ENCODE results near the gene TCF7L1. TPM values are rescaled to one million over a fixed set of nuclear protein-coding genes. Genes with fewer than 3 reads are reported as not detected.
"Not testable (repeated sequence)": the region's sequence is repeated elsewhere in the genome, so short reads cannot be mapped to it uniquely, and the experiment has no call there.

Gene TCF7L1
- polyA plus RNA-seq, 1 experiment, result 3.2 TPM

DNA sequence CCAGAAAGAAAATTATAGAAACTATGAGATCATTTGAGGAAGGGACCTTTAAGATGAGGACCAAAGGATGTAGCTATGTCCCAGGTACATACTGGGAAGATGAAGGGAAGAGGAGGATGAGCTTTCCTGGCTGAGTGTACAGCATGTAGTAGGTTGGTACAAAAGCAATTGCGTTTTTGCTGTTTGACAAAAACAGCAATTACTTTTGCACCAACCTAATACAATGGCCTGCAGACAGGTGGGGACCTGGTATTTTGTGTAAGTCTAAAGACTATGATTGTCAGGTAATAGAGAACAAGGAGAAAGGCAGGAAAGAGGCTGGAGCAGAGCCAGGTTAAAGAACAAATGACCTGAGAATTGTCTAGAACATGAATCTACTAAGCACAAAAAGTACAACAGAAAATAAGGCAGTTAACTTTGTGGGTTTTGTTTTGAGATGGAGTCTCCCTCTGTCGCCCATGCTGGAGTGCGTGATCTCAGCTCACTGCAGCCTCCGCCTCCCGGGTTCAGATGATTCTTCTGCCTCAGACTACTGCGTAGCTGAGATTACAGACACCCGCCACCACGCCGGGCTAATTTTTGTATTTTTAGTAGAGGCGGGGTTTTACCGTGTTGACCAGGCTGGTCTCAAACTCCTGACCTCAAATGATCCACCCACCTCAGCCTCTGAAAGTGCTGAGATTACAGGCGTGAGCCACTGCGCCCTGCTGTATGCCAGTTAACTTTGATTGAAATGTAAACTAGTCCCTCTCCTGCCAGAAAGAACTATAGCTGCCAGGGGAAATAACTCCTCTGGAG is 197.8 kb downstream of the TCF7L1 start:
- ChIA-PET CTCF (interaction anchor here (0.6 kb wide), 1 partner anchor 210 kb away, joined by 3 read pairs; no protein-coding TSS in a partner anchor), POLR2A (no interaction called here)
- H3K4me3 ChIP-seq (ENCODE audit: low read depth, low read length), result no peak overlapping the region
- TF ChIP-seq, protein P1, sequence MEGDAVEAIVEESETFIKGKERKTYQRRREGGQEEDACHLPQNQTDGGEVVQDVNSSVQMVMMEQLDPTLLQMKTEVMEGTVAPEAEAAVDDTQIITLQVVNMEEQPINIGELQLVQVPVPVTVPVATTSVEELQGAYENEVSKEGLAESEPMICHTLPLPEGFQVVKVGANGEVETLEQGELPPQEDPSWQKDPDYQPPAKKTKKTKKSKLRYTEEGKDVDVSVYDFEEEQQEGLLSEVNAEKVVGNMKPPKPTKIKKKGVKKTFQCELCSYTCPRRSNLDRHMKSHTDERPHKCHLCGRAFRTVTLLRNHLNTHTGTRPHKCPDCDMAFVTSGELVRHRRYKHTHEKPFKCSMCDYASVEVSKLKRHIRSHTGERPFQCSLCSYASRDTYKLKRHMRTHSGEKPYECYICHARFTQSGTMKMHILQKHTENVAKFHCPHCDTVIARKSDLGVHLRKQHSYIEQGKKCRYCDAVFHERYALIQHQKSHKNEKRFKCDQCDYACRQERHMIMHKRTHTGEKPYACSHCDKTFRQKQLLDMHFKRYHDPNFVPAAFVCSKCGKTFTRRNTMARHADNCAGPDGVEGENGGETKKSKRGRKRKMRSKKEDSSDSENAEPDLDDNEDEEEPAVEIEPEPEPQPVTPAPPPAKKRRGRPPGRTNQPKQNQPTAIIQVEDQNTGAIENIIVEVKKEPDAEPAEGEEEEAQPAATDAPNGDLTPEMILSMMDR (IDR thresholded peaks at IDR 0.05; ENCODE audit: insufficient read depth, low read depth, low read length), result no peak
- no peaks in the 10 kb centered on the region for H3K36me3 ChIP-seq (ENCODE audit: control insufficient read depth, insufficient read depth, low read length)
- H3K27me3 ChIP-seq (ENCODE audit: control insufficient read depth, insufficient read depth, low read length), result no peaks in the 10 kb centered on the region
- DNase-seq (ENCODE audit: low read depth), result no peak

DNA sequence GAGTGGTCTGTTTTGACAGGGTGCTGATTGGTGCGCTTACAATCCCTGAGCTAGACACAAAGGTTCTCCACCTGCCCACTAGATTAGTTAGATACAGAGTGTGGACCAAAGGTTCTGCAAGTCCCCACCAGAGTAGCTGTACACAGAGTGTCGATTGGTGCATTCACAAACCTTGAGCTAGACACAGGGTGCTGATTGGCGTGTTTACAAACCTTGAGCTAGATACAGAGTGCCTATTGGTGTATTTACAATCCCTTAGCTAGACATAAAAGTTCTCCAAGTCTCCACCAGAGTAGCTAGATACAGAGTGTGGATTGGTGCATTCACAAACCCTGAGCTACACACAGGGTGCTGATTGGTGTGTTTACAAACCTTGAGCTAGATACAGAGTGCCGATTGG is 200.7 kb downstream of the TCF7L1 start:
- H3K27me3 ChIP-seq (ENCODE audit: control insufficient read depth, insufficient read depth, low read length); H3K4me3 ChIP-seq (ENCODE audit: low read depth, low read length); CTCF ChIA-PET; H3K36me3 ChIP-seq (ENCODE audit: control insufficient read depth, insufficient read depth, low read length); DNase-seq (ENCODE audit: low read depth); POLR2A ChIA-PET: not testable (repeated sequence)

DNA sequence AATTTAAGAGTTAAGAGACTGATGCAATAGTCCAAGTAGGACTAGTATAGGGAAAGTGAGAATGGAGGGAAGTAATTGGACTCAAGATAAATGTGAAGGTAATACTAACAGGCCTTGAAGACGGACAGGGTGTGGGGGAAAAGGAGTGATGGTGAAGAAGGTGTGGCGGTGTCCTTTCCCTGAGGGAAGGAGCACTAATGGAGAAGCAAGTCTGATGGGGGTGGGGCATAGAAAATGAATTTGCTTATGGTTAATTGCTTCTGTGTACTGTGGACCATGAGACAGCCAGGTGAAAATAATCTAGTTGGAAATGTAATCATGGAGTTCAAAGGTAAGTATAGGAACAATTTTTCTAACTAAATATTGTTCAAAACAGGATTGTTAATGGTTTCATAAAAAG is 201.7 kb downstream of the TCF7L1 start:
- POLR2A ChIA-PET, result no interaction called here
- Histone ChIP-seq H3K36me3 (ENCODE audit: control insufficient read depth, insufficient read depth, low read length) (no peaks in the 10 kb centered on the region), H3K27me3 (ENCODE audit: control insufficient read depth, insufficient read depth, low read length) (peaks cover 7% of the 10 kb centered on the region; the same call in 1 of the 2 replicates), H3K4me3 (ENCODE audit: low read depth, low read length) (no peak overlapping the region)
- CTCF ChIA-PET, result no interaction called here
- no peak for DNase-seq (ENCODE audit: low read depth)
- TF ChIP-seq, protein P1 (IDR thresholded peaks at IDR 0.05; ENCODE audit: insufficient read depth, low read depth, low read length), result no peak

DNA sequence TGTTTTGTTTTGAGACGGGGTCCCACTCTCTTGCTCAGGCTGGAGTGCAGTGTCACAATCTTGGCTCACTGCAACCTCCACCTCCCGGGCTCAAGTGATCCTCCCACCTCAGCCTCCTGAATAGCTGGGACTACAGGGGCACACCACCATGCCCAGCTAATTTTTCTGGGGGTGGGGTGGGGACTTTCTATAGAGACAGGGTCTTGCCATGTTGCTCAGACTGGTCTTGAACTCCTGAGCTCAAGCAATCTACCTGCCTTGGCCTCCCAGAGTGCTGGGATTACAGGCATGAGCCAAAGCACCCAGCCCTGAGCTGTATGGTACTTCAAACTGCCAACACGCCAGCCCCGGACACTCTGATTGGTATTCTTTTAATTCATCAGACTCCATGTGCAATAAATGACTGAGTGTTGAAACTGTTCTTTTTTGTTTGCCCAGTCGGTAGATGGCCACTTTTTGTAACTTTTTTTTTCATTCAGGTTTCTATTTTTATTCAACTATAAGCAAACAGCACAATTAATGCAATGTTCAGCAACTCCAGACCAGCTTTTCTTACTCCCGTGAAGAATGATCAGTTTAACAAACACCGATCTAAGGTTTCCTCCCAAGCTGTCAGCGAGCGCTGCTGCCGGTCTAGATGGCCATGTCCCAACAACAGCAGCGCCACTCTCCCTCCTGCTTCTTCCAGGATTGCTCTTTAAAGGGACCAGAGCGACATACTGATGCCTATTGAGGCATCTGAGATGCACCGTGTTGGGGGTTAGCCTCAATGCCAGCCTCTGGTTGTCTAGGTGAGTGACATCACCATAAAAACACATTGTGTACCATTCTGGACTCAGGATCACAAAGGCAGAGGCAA is 207.1 kb downstream of the TCF7L1 start:
- POLR2A ChIA-PET, result interaction anchor here (0.6 kb wide), 1 partner anchor 16 kb away, joined by 3 read pairs; no protein-coding TSS in a partner anchor
- peaks cover 7% of the 10 kb centered on the region; the same call in 1 of the 2 replicates for H3K27me3 ChIP-seq (ENCODE audit: control insufficient read depth, insufficient read depth, low read length)
- TF ChIP-seq, protein P1 (IDR thresholded peaks at IDR 0.05; ENCODE audit: insufficient read depth, low read depth, low read length), result no peak
- CTCF ChIA-PET, result interaction anchor here (0.9 kb wide), 1 partner anchor 22 kb away, joined by 3 read pairs; no protein-coding TSS in a partner anchor
- H3K4me3 ChIP-seq (ENCODE audit: low read depth, low read length), result no peak overlapping the region
- H3K36me3 ChIP-seq (ENCODE audit: control insufficient read depth, insufficient read depth, low read length), result peaks cover 9% of the 10 kb centered on the region
- no peak for DNase-seq (ENCODE audit: low read depth)

DNA sequence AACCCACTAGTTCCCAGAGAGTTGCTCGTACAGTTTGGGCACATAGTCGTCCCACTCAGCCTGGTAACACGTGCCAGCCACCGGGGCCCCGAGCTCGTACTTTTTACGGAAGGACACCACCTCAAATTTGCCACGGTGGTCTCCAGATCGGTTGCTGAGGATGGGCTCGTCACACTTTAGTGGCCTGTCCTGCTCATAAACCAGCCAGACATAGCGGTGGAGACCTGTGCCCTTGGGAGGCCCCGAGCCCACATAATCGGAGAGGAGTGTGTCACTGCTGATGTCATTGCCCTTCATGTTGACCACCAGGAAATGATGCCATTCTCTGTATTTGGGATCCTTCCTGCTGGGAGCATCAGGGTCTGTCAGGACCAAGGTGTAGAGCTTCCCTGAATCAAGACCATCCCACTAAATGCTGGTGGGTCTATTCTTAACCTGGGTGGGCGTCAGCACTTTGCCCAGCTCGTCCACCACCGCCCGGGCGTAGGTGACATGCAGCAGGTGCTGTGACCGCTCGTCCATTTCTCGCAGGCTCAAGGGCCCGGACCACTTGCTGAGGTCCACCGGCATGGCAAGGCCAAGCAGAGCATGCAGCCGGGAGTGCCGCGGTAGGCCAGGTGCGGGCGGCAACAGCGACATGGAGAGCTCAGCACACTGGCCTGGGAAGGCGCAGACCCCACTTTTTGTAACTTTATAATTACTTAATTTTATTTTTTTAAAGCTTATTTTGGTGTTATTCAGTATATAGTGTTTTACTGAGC is 208.3 kb downstream of the TCF7L1 start:
- Histone ChIP-seq H3K4me3 (ENCODE audit: low read depth, low read length) (no peak overlapping the region), H3K36me3 (ENCODE audit: control insufficient read depth, insufficient read depth, low read length) (peaks cover 17% of the 10 kb centered on the region), H3K27me3 (ENCODE audit: control insufficient read depth, insufficient read depth, low read length) (peaks cover 7% of the 10 kb centered on the region; the same call in 1 of the 2 replicates)
- ChIA-PET POLR2A (no interaction called here), CTCF (interaction anchor here (1.1 kb wide), 1 partner anchor 9 kb away, joined by 3 read pairs; no protein-coding TSS in a partner anchor)
- DNase-seq (ENCODE audit: low read depth), result no peak
- TF ChIP-seq, protein P1 (IDR thresholded peaks at IDR 0.05; ENCODE audit: insufficient read depth, low read depth, low read length), result no peak
